SK-N-SH (cell line): ENCODE results near the gene TNFSF13. TPM values are rescaled to one million over a fixed set of nuclear protein-coding genes. Genes with fewer than 3 reads are reported as not detected.

Source experiments
- CTCF ChIA-PET: fragments of 300-600, 350-600 bp; formaldehyde crosslinking; extraction: SDS; loops from one replicate; lab custom pipeline; 2021; lab: Yijun Ruan, JAX
- POLR2A ChIA-PET: fragments of 350-600 bp; sonication (Branson Sonifier 250); formaldehyde crosslinking; extraction: SDS; loops from one replicate; lab custom pipeline; 2020; ENCODE audit warnings: antibody characterized with exemption, inconsistent platforms; lab: Yijun Ruan, JAX
- DNase-seq: peaks from one replicate; pipeline ENCODE4 v3.0.0; 2012
- H2AFZ ChIP-seq: fragments of 200-600 bp; sonication (generic); 2 replicates; pipeline ENCODE4 v1.8.1; 2016; ENCODE audit warnings: antibody characterized with exemption, mild to moderate bottlenecking, low read depth
- H3F3A ChIP-seq: fragments of 200-600 bp; sonication (generic); replicated peaks from 2 replicates; pipeline ENCODE3; 2016; ENCODE audit warnings: antibody characterized with exemption, mild to moderate bottlenecking; ENCODE audit not compliant: insufficient read depth
- H3K27ac ChIP-seq, 2 experiments: fragments of 200-500 bp in 1 of 2; fragments of 200-600 bp in 1 of 2; sonication (Bioruptor generic) in 1 of 2; sonication (generic), shearing (Covaris generic) in 1 of 2; 2 replicates each; pipeline versions ENCODE4 v1.5.1 to v1.6.1; 2014 to 2016; ENCODE audit warnings: low read depth in 2 of 2, inconsistent platforms in 1 of 2, low read length in 1 of 2, mild to moderate bottlenecking in 1 of 2, mixed read lengths in 1 of 2
- H3K27me3 ChIP-seq: fragments of 200-600 bp; sonication (generic), shearing (Covaris generic); 2 replicates; pipeline ENCODE4 v1.6.1; 2016; ENCODE audit warnings: mixed run types; ENCODE audit not compliant: insufficient read depth
- H3K36me3 ChIP-seq, 2 experiments: fragments of 200-500 bp in 1 of 2; fragments of 200-600 bp in 1 of 2; sonication (Bioruptor generic) in 1 of 2; sonication (generic) in 1 of 2; replicated peaks in 1 of 2; 2 replicates each; pipeline versions ENCODE3 to v1.5.1; 2014 to 2016; ENCODE audit warnings: low read length in 1 of 2, mild to moderate bottlenecking in 1 of 2; ENCODE audit not compliant: insufficient read depth in 2 of 2, control insufficient read depth in 1 of 2
- H3K4me1 ChIP-seq, 2 experiments: fragments of 200-500 bp in 1 of 2; fragments of 200-600 bp in 1 of 2; sonication (Bioruptor generic) in 1 of 2; sonication (generic), shearing (Covaris generic) in 1 of 2; 2 replicates each; pipeline versions ENCODE4 v1.5.1 to v1.6.1; 2014 to 2016; ENCODE audit warnings: low read depth in 1 of 2, low read length in 1 of 2, mixed run types in 1 of 2; ENCODE audit not compliant: insufficient read depth in 2 of 2, control insufficient read depth in 1 of 2
- H3K4me2 ChIP-seq: fragments of 200-600 bp; sonication (generic), shearing (Covaris generic); 2 replicates; pipeline ENCODE4 v1.6.1; 2017; ENCODE audit warnings: mixed run types
- H3K4me3 ChIP-seq, 2 experiments: fragments of 200-500 bp in 1 of 2; fragments of 200-600 bp in 1 of 2; sonication (Bioruptor generic) in 1 of 2; sonication (generic), shearing (Covaris generic) in 1 of 2; 2 replicates each; pipeline versions ENCODE4 v1.5.1 to v1.8.1; 2014 to 2016; ENCODE audit warnings: low read depth in 2 of 2, inconsistent platforms in 1 of 2, low read length in 1 of 2, mild to moderate bottlenecking in 1 of 2, mixed read lengths in 1 of 2, moderate library complexity in 1 of 2
- H3K79me2 ChIP-seq: fragments of 200-600 bp; sonication (generic); 2 replicates; pipeline ENCODE4 v1.8.1; 2017; ENCODE audit warnings: mild to moderate bottlenecking; ENCODE audit not compliant: insufficient read depth
- H3K9ac ChIP-seq: fragments of 200-600 bp; sonication (generic); 2 replicates; pipeline ENCODE4 v1.6.1; 2017; ENCODE audit warnings: mixed run types
- H3K9me2 ChIP-seq: fragments of 200-600 bp; sonication (generic); 2 replicates; pipeline ENCODE4 v1.6.1; 2017; ENCODE audit warnings: mixed run types
- H3K9me3 ChIP-seq: fragments of 200-600 bp; sonication (generic); 2 replicates; pipeline ENCODE4 v1.6.1; 2017; ENCODE audit warnings: mixed run types, mild to moderate bottlenecking, moderate library complexity
- H4K20me1 ChIP-seq: fragments of 200-600 bp; sonication (generic); 2 replicates; pipeline ENCODE4 v1.6.1; 2017; ENCODE audit warnings: mild to moderate bottlenecking, mixed run types; ENCODE audit not compliant: insufficient read depth
- ELF1 ChIP-seq: IDR thresholded peaks from 2 replicates; pipeline ENCODE4 v1.4.0; 2012
- EP300 ChIP-seq, 2 experiments: IDR thresholded peaks; 2 replicates each; pipeline versions ENCODE4 v1.4.0 to v1.6.1; 2012; ENCODE audit warnings: borderline replicate concordance in 1 of 2, low read depth in 1 of 2, low read length in 1 of 2
- FOXJ3 ChIP-seq: sonication (generic); formaldehyde crosslinking; IDR thresholded peaks from 2 replicates; pipeline ENCODE4 v1.5.1; 2020; ENCODE audit warnings: mild to moderate bottlenecking, missing genetic modification reagents
- GATA2 ChIP-seq: sonication (generic); formaldehyde crosslinking; IDR thresholded peaks from 2 replicates; pipeline ENCODE4 v1.5.0; 2020; ENCODE audit warnings: mild to moderate bottlenecking, missing genetic modification reagents
- JUND ChIP-seq: IDR thresholded peaks from 2 replicates; pipeline ENCODE4 v1.4.0; 2012
- MEF2A ChIP-seq: IDR thresholded peaks from 2 replicates; pipeline ENCODE4 v1.4.0; 2012; ENCODE audit warnings: low read depth, borderline replicate concordance
- MXI1 ChIP-seq: IDR thresholded peaks from 2 replicates; pipeline ENCODE4 v1.6.1; 2012; ENCODE audit warnings: mild to moderate bottlenecking, low read depth, low read length, improper control_type of control experiment
- NFIC ChIP-seq: IDR thresholded peaks from 2 replicates; pipeline ENCODE4 v1.4.0; 2012; ENCODE audit warnings: borderline replicate concordance
- NRF1 ChIP-seq: IDR thresholded peaks from 2 replicates; pipeline ENCODE4 v1.6.1; 2012; ENCODE audit warnings: low read depth, mild to moderate bottlenecking, low read length
- POLR2AphosphoS5 ChIP-seq: IDR thresholded peaks from 2 replicates; pipeline ENCODE4 v1.6.1; 2012; ENCODE audit warnings: low read depth, low read length
- RAD21 ChIP-seq: IDR thresholded peaks from 2 replicates; pipeline ENCODE4 v1.6.1; 2012; ENCODE audit warnings: mild to moderate bottlenecking, low read length
- RCOR1 ChIP-seq: fragments of 150-350 bp; IDR thresholded peaks from 2 replicates; pipeline ENCODE4 v1.6.1; 2017; ENCODE audit warnings: antibody characterized with exemption, low read length
- RFX5 ChIP-seq: IDR thresholded peaks from 2 replicates; pipeline ENCODE4 v1.6.1; 2012; ENCODE audit warnings: mild to moderate bottlenecking, improper control_type of control experiment, low read length
- RXRA ChIP-seq: IDR thresholded peaks from 2 replicates; pipeline ENCODE4 v1.4.0; 2012; ENCODE audit warnings: low read depth, mild to moderate bottlenecking, borderline replicate concordance
- SIN3A ChIP-seq: IDR thresholded peaks from 2 replicates; pipeline ENCODE4 v1.6.1; 2012; ENCODE audit warnings: low read depth, mild to moderate bottlenecking, low read length, moderate library complexity, borderline replicate concordance
- TAF1 ChIP-seq: IDR thresholded peaks from 2 replicates; pipeline ENCODE4 v1.6.1; 2012; ENCODE audit warnings: low read depth, mild to moderate bottlenecking, low read length, moderate library complexity, borderline replicate concordance
- TCF12 ChIP-seq: IDR thresholded peaks from 2 replicates; pipeline ENCODE4 v1.4.0; 2012
- YY1 ChIP-seq: IDR thresholded peaks from 2 replicates; pipeline ENCODE4 v1.4.0; 2012; ENCODE audit warnings: low read depth, mild to moderate bottlenecking
- WGBS: methylation state at CpG from one replicate; pipeline ENCODE4 v1.1.6; 2017; ENCODE audit warnings: low lambda C conversion rate; 5-methylcytosine and 5-hydroxymethylcytosine counted together
- polyA plus RNA-seq, 3 experiments: library from polyadenylated mRNA; depleted of rRNA; stranded (reverse); fragments of >200 nt; gene quantifications; 2 replicates each; pipeline ENCODE4 v1.2.3, GENCODE V29; 2012
- TF ChIP-seq, protein P1 (sequence below): IDR thresholded peaks from 2 replicates; pipeline ENCODE4; 2012
- TF ChIP-seq, protein P2 (sequence below): IDR thresholded peaks from 2 replicates; pipeline ENCODE4 v1.4.0; 2012; ENCODE audit warnings: low read depth
- TF ChIP-seq, protein P3 (sequence below): IDR thresholded peaks from 2 replicates; pipeline ENCODE4 v1.4.0; 2012; ENCODE audit warnings: low read depth, borderline replicate concordance
- TF ChIP-seq, protein P4 (sequence below): fragments of 150-350 bp; IDR thresholded peaks from 2 replicates; pipeline ENCODE4 v1.6.1; 2016; ENCODE audit warnings: mild to moderate bottlenecking, low read depth, low read length
- TF ChIP-seq, protein P5 (sequence below): fragments of 150-350 bp; IDR thresholded peaks from 2 replicates; pipeline ENCODE4 v1.6.1; 2017; ENCODE audit warnings: antibody characterized with exemption, low read length, low read depth, borderline replicate concordance

TNFSF13 gene
- polyA plus RNA-seq, 1 of the 3 experiments (the other 2 are of a cell fraction), result 2.1 TPM

DNA sequence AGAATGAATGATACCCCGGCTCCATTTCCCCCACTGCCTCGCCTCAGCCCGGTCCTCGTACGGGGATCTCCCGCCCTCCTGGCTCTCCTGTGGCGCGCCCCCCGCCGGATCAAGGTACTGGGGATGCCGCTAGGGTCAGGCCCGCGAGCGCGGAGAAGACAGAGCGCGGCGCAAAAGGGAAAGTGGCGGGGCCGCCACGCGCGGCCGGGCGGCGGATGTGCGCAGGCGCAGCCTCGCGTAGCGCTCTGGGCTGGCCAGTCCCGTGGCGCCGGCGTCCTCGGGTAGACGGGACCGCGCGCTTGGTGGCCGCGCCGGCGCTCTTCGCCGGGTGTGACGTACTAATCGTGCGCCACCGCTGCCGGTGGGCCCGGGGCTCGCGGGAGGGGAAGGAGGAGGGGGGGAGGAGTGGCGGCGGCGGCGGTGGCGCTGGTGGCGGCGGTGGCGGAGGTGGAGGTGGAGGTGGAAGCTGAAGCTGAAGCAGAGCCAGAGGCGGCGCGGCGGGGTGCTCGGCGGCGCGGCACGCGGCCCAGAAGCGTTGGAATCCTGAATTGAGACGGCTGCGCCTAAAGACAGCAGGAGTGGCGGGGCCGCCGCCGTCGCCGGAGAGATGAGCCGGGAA is 3.1 kb downstream of the TNFSF13 start, which contains the start of gene SENP3 (continued):
- TF ChIP-seq YY1 (0 out of 2 replicates have a peak, but pooled peaks have one; percentile 35), RCOR1 (no peak), NRF1 (peak; percentile 80), RXRA (no peak), MXI1 (peak; percentile 84), MEF2A (no peak), EP300 (IDR thresholded peaks at IDR 0.05; ENCODE audit: borderline replicate concordance in 1 of 2, low read depth in 1 of 2, low read length in 1 of 2) (no peak), RFX5 (no peak), FOXJ3 (CRISPR knock-in tag) (no peak)
- TF ChIP-seq, protein P1, sequence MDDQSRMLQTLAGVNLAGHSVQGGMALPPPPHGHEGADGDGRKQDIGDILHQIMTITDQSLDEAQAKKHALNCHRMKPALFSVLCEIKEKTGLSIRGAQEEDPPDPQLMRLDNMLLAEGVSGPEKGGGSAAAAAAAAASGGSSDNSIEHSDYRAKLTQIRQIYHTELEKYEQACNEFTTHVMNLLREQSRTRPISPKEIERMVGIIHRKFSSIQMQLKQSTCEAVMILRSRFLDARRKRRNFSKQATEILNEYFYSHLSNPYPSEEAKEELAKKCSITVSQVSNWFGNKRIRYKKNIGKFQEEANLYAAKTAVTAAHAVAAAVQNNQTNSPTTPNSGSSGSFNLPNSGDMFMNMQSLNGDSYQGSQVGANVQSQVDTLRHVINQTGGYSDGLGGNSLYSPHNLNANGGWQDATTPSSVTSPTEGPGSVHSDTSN, result no peak
- TF ChIP-seq, protein P2, sequence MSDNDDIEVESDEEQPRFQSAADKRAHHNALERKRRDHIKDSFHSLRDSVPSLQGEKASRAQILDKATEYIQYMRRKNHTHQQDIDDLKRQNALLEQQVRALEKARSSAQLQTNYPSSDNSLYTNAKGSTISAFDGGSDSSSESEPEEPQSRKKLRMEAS, result 0 out of 2 replicates have a peak, but pooled peaks have one; percentile 62
- TF ChIP-seq, all 33 proteins: peak for 10

DNA sequence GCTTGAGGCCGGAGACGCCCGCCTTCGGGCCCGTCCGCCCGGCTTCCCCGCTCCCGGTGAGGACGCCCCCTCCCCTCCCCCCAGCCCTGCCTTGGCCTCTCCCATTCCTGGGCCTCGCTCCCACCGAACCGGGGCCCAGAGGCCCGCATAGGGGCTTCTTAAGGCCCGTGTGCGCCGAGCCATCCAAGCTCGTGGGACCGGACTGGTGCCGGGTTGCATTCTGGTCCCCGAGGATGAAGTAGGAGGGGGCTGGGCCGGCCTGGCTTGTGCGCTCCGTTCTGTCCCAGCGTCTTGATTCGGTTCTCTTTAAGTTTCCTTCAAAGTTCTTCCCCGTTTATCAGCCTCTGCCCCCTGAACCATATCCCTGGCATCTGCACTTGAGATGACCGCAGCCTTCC is 3.7 kb downstream of the TNFSF13 start:
- H3K27me3 ChIP-seq, result no peaks in the 10 kb centered on the region
- no peaks in the 10 kb centered on the region for H4K20me1 ChIP-seq
- ChIA-PET POLR2A (interaction anchor here (0.5 to 2.7 kb wide), 4 partner anchors 12 to 392 kb away, joined by 3 to 7 read pairs (median 4); partner anchors contain the start of gene TNFSF12), CTCF (interaction anchor here (2.2 to 10.7 kb wide), 8 partner anchors 10 to 213 kb away, joined by 11 to 236 read pairs (median 32); partner anchors contain the start of genes KCTD11, MPDU1, TMEM95 and TNFSF12)
- H3K36me3 ChIP-seq, result peaks cover 27 to 33% of the 10 kb centered on the region in 2 experiments
- peak overlapping the region; percentile 16 to 85; a peak in 3 of 4 replicates for H3K27ac ChIP-seq
- no peaks in the 10 kb centered on the region for H3K9me2 ChIP-seq
- H3K4me2 ChIP-seq, result peak overlapping the region; percentile 92
- no peak overlapping the region for H2AFZ ChIP-seq
- peaks cover 17 to 51% of the 10 kb centered on the region in 2 experiments for H3K4me1 ChIP-seq
- peak overlapping the region; percentile 88 to 90 for H3K4me3 ChIP-seq
- TF ChIP-seq, protein P3, sequence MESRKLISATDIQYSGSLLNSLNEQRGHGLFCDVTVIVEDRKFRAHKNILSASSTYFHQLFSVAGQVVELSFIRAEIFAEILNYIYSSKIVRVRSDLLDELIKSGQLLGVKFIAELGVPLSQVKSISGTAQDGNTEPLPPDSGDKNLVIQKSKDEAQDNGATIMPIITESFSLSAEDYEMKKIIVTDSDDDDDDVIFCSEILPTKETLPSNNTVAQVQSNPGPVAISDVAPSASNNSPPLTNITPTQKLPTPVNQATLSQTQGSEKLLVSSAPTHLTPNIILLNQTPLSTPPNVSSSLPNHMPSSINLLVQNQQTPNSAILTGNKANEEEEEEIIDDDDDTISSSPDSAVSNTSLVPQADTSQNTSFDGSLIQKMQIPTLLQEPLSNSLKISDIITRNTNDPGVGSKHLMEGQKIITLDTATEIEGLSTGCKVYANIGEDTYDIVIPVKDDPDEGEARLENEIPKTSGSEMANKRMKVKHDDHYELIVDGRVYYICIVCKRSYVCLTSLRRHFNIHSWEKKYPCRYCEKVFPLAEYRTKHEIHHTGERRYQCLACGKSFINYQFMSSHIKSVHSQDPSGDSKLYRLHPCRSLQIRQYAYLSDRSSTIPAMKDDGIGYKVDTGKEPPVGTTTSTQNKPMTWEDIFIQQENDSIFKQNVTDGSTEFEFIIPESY, result no peak
- TF ChIP-seq NFIC (no peak), YY1 (no peak), RFX5 (no peak), MEF2A (no peak), NRF1 (no peak), GATA2 (no peak), POLR2AphosphoS5 (no peak), ELF1 (no peak), TAF1 (no peak), SIN3A (no peak), JUND (no peak), TCF12 (no peak), RAD21 (no peak)
- TF ChIP-seq, protein P1, result no peak
- TF ChIP-seq, protein P2, result no peak
- TF ChIP-seq, protein P4, sequence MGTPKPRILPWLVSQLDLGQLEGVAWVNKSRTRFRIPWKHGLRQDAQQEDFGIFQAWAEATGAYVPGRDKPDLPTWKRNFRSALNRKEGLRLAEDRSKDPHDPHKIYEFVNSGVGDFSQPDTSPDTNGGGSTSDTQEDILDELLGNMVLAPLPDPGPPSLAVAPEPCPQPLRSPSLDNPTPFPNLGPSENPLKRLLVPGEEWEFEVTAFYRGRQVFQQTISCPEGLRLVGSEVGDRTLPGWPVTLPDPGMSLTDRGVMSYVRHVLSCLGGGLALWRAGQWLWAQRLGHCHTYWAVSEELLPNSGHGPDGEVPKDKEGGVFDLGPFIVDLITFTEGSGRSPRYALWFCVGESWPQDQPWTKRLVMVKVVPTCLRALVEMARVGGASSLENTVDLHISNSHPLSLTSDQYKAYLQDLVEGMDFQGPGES, result no peak
- TF ChIP-seq, protein P5, sequence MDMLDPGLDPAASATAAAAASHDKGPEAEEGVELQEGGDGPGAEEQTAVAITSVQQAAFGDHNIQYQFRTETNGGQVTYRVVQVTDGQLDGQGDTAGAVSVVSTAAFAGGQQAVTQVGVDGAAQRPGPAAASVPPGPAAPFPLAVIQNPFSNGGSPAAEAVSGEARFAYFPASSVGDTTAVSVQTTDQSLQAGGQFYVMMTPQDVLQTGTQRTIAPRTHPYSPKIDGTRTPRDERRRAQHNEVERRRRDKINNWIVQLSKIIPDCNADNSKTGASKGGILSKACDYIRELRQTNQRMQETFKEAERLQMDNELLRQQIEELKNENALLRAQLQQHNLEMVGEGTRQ, result no peak
- WGBS, result 1% methylated on average over 24 of the region's 28 CpGs
- no peak for DNase-seq
- H3K79me2 ChIP-seq, result peaks cover 53% of the 10 kb centered on the region
- H3F3A ChIP-seq, result peaks cover 8% of the 10 kb centered on the region
- peak overlapping the region; percentile 93 for H3K9ac ChIP-seq
- no peaks in the 10 kb centered on the region for H3K9me3 ChIP-seq
